Mucosa of descending colon (tissue), 3 donors: ENCODE data around the gene TMEM151A. TPM values are rescaled to one million over a fixed set of nuclear protein-coding genes. Genes with fewer than 3 reads are reported as not detected.

Experiments used
- ATAC-seq: fragments of 200-7000 bp; cut with Tn5 transposase; one replicate; pipeline ENCODE4 v1.9.1; 2020; ENCODE audit warnings: mild to moderate bottlenecking, moderate library complexity
- DNase-seq, 3 donors: peaks; one replicate each; pipeline ENCODE4 v3.0.0-alpha.2; 2020
- H3K36me3 ChIP-seq: fragments of 200-600 bp; one replicate; pipeline ENCODE4 v1.8.0; 2021; ENCODE audit warnings: low read depth, mild to moderate bottlenecking
- H3K4me1 ChIP-seq: fragments of 200-600 bp; one replicate; pipeline ENCODE4 v1.8.0; 2021; ENCODE audit warnings: low read depth, mild to moderate bottlenecking
- H3K4me3 ChIP-seq: fragments of 200-600 bp; one replicate; pipeline ENCODE4 v1.8.0; 2021; ENCODE audit warnings: mild to moderate bottlenecking
- H3K9me3 ChIP-seq: fragments of 200-600 bp; one replicate; pipeline ENCODE4 v1.8.0; 2021; ENCODE audit warnings: mild to moderate bottlenecking
- intact Hi-C, 2 donors: fragments of 100-400 bp; cut with DNase I in 1 of 2; cut with micrococcal nuclease in 1 of 2; formaldehyde crosslinking; loops; one replicate each; pipeline versions ENCODE4 v1.11.0 to v1.11.1; 2022; cut with DNase I, micrococcal nuclease
- total RNA-seq, 3 donors: library from RNA; stranded (reverse); fragmentation: NEBNext Ultra II Directional in 2 of 3; extraction: Animal tissue kit (Norgen Biotek cat#: 25700) in 2 of 3; gene quantifications; one replicate each; pipeline versions ENCODE4 v1.2.1 to v1.2.4, GENCODE V29; 2021 to 2023
- TF ChIP-seq, protein P1 (sequence below): fragments of 200-600 bp; IDR thresholded peaks from one replicate; pipeline ENCODE4 v1.8.0; 2022; ENCODE audit warnings: antibody characterized with exemption, mild to moderate bottlenecking
- donor health status: DM: no; HTN: no; CAD: no; lungs with moderate emphysema.
- donor health status: DM: no; HTN: no; CAD: no.
- donor health status: DM: no; HTN: yes; CAD: no.

The TMEM151A gene
- total RNA-seq, 3 donors from 2014 or later: 0.17 to 0.38 (median 0.27) TPM

- H3K4me3 ChIP-seq: no peak overlapping the region
- no peaks in the 10 kb centered on the region for H3K9me3 ChIP-seq
- peaks cover 11% of the 10 kb centered on the region for H3K4me1 ChIP-seq
- DNase-seq (peak in 1 of 3 donors; percentile 62), ATAC-seq (peak; percentile 54)
- intact Hi-C loops: no loop called here
- TF ChIP-seq, protein P1, sequence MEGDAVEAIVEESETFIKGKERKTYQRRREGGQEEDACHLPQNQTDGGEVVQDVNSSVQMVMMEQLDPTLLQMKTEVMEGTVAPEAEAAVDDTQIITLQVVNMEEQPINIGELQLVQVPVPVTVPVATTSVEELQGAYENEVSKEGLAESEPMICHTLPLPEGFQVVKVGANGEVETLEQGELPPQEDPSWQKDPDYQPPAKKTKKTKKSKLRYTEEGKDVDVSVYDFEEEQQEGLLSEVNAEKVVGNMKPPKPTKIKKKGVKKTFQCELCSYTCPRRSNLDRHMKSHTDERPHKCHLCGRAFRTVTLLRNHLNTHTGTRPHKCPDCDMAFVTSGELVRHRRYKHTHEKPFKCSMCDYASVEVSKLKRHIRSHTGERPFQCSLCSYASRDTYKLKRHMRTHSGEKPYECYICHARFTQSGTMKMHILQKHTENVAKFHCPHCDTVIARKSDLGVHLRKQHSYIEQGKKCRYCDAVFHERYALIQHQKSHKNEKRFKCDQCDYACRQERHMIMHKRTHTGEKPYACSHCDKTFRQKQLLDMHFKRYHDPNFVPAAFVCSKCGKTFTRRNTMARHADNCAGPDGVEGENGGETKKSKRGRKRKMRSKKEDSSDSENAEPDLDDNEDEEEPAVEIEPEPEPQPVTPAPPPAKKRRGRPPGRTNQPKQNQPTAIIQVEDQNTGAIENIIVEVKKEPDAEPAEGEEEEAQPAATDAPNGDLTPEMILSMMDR: no peak
- H3K36me3 ChIP-seq: no peaks in the 10 kb centered on the region
These were observed 36.3 kb downstream of the TMEM151A start for GRCh38 chr11:66328031-66328301.

DNA sequence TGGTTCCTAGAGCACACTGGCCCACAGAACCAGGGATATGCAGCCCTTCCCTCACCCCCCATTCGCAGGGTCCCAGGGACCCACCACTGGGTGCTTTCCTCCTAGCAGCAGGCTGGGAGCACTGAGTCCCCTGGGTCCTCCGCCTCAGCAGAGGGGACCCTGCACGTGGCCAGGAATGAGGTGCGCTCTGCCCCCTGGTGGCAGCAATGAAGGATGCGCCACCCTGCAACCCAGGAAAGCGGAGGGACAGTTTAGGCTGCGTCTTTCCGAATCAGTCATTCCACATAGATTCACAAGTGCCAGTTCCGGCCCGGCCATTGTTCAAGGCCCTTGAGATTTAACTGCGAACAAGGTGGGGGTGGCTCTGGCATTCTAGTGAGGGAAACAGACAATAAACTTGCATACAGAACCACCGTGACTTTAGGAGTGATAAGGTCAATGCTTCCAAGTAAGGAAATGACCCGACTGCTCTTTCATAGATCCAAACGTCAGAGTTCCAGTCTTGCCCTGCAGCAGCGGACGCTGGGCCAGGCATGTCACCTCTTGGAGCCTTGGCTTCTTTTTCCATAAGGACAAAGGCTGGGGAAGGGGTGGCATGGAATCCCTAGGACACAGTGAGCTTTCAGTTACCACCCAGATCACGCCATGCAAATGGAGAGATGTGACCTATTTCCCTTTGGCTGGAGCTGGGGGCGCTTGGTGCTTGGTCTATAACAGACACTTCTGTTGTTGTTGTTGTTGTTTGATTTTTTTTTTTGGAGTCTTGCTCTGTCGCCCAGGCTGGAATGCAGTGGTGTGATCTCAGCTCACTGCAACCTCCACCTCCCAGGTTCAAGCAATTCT lies 36.8 kb downstream of the TMEM151A start:
- no peak overlapping the region for H3K4me3 ChIP-seq
- intact Hi-C loops: no loop called here
- DNase-seq (peak; percentile 82 to 88 (median 82)), ATAC-seq (peak; percentile 89)
- no peaks in the 10 kb centered on the region for H3K9me3 ChIP-seq
- TF ChIP-seq, protein P1: peak; percentile 95
- H3K36me3 ChIP-seq: no peaks in the 10 kb centered on the region
- peaks cover 11% of the 10 kb centered on the region for H3K4me1 ChIP-seq

- Histone ChIP-seq H3K4me3 (no peak overlapping the region), H3K36me3 (no peaks in the 10 kb centered on the region), H3K9me3 (no peaks in the 10 kb centered on the region), H3K4me1 (peaks cover 11% of the 10 kb centered on the region)
- DNase-seq (peak in 1 of 3 donors; percentile 7), ATAC-seq (no peak)
- TF ChIP-seq, protein P1: no peak
- intact Hi-C loops: no loop called here
These were observed 37.5 kb downstream of the TMEM151A start for GRCh38 chr11:66329165-66329673.

GRCh38 chr11:66330931-66331330 lies 39.2 kb downstream of the TMEM151A start:
- TF ChIP-seq, protein P1: no peak
- H3K4me1 ChIP-seq: peaks cover 21% of the 10 kb centered on the region
- DNase-seq: peak in 1 of 3 donors; percentile 44

DNA sequence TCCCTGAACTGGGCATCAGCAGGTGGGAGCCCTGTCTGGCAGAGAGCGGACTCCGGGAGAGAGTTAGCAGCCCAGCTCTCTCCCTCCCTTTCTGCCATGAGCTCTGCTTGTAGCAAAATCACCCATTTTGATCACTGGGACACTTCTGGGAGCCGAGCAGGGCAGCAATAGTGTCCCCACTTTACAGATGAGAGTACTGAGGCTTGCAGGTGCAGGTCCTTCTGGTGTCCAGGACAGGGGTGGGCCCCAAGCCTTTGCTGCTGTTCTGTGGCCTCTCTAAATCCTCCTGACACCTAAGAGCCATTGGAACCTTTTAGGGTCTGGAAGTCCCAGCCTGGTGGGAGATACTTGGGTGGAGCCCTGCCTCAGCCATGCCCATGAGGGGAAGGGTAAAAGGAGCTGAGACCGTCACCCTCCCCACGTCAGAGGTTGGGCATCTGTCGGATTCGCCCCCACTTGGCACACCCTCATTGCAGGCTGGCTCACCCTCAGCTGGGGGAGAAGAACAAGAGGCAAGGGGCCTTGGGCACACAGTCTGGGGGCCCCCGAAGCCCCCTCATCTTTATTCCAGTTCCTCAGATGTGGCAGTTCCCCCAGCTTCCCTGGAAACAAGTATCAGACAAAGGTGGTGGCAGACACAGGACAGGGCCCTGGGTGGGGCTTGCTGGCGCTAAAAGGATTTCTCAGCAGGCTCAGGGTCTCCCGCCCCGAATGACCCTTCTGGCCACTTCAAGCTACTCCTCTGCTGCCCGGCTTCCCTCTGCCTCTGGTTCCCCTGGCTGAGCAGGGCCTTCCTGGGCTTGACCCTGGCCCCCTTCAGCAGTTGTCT lies 40.1 kb downstream of the TMEM151A start:
- intact Hi-C loops: no loop called here
- Histone ChIP-seq H3K4me3 (no peak overlapping the region), H3K36me3 (no peaks in the 10 kb centered on the region), H3K4me1 (peaks cover 26% of the 10 kb centered on the region), H3K9me3 (no peaks in the 10 kb centered on the region)
- DNase-seq (peak in 1 of 3 donors; percentile 39), ATAC-seq (no peak)
- TF ChIP-seq, protein P1: no peak

More at GRCh38 chr11:66330931-66331330, 39.2 kb downstream of the TMEM151A start:
- Histone ChIP-seq H3K36me3 (no peaks in the 10 kb centered on the region), H3K9me3 (no peaks in the 10 kb centered on the region), H3K4me3 (no peak overlapping the region)
- intact Hi-C loops: no loop called here
- ATAC-seq: no peak
